Neural progenitor cell (in vitro differentiated cells): Measurements from ENCODE around the gene C1QBP.

Source experiments
- CTCF ChIP-seq: fragments of 200-600 bp; sonication (generic); IDR thresholded peaks from 2 replicates; pipeline ENCODE4 v1.5.1; 2017; ENCODE audit warnings: antibody characterized with exemption, mild to moderate bottlenecking
- EZH2 ChIP-seq: fragments of 200-600 bp; sonication (generic); IDR thresholded peaks from 2 replicates; pipeline ENCODE4 v1.6.1; 2017; ENCODE audit warnings: antibody characterized with exemption, mild to moderate bottlenecking, moderate library complexity

- no peak for TF ChIP-seq EZH2
- no peak for TF ChIP-seq CTCF
Observed at GRCh38 chr17:5443728-5444127, 4.8 kb upstream of the C1QBP start.
